ENCODE data around the gene GALNT18. TPM values are rescaled to one million over a fixed set of nuclear protein-coding genes. Genes with fewer than 3 reads are reported as not detected.

Gene GALNT18
- total RNA-seq, 3 donors from 2014 or later (not counting 1 experiment from before 2014, with no cell fraction given), result 0.18 to 0.42 (median 0.38) TPM

DNA sequence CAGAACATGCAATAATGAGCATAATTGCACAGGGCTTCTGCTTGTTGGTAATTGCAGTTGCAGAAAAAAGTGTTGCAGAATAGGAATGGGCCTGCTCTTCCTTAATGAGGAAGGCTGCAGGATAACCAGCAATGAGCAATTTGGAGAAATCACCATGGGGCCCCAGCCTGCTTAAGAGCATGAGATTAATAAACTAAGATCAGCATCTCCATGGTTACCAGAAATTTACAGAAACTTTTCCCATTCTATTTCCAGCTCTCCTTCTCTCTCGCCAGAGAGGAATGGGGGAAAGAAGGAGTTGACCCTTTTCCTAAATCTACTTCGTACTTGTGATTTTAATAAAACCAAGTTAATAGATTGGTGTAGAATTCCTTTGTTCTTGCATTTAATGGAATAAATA is 187.8 kb downstream of the GALNT18 start:
- no peaks in the 10 kb centered on the region for H3K27me3 ChIP-seq (ENCODE audit: control insufficient read depth, insufficient read depth, low read length)
- no peaks in the 10 kb centered on the region for H3K4me1 Mint-ChIP-seq
- intact Hi-C loops (cut with micrococcal nuclease), result no loop called here
- ATAC-seq (no peak), DNase-seq (no peak)
- no peaks in the 10 kb centered on the region for H3K36me3 ChIP-seq (ENCODE audit: control insufficient read depth, insufficient read depth, low read length)
- peaks cover 7 to 15% of the 10 kb centered on the region in 2 donors for H3K27me3 Mint-ChIP-seq (ENCODE audit: low read depth in 2 of 2)
- TF ChIP-seq, protein P1, sequence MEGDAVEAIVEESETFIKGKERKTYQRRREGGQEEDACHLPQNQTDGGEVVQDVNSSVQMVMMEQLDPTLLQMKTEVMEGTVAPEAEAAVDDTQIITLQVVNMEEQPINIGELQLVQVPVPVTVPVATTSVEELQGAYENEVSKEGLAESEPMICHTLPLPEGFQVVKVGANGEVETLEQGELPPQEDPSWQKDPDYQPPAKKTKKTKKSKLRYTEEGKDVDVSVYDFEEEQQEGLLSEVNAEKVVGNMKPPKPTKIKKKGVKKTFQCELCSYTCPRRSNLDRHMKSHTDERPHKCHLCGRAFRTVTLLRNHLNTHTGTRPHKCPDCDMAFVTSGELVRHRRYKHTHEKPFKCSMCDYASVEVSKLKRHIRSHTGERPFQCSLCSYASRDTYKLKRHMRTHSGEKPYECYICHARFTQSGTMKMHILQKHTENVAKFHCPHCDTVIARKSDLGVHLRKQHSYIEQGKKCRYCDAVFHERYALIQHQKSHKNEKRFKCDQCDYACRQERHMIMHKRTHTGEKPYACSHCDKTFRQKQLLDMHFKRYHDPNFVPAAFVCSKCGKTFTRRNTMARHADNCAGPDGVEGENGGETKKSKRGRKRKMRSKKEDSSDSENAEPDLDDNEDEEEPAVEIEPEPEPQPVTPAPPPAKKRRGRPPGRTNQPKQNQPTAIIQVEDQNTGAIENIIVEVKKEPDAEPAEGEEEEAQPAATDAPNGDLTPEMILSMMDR (IDR thresholded peaks at IDR 0.05), result no peak
- H3K4me3 ChIP-seq (ENCODE audit: low read length), result no peak overlapping the region
- no peak overlapping the region for H3K27ac Mint-ChIP-seq
- no CpG with 5 or more reads among the region's 2 CpGs for WGBS (ENCODE audit: insufficient coverage)
- no peak overlapping the region for H3K27ac ChIP-seq (ENCODE audit: low read length)
- no peak overlapping the region for H3K4me3 Mint-ChIP-seq
- H3K36me3 Mint-ChIP-seq, result no peaks in the 10 kb centered on the region
- no peaks in the 10 kb centered on the region for H3K9me3 Mint-ChIP-seq
- no peaks in the 10 kb centered on the region for H3K4me1 ChIP-seq (ENCODE audit: control insufficient read depth, insufficient read depth, low read length)
- H3K9me3 ChIP-seq (ENCODE audit: control insufficient read depth, insufficient read depth, low read length), result no peaks in the 10 kb centered on the region

DNA sequence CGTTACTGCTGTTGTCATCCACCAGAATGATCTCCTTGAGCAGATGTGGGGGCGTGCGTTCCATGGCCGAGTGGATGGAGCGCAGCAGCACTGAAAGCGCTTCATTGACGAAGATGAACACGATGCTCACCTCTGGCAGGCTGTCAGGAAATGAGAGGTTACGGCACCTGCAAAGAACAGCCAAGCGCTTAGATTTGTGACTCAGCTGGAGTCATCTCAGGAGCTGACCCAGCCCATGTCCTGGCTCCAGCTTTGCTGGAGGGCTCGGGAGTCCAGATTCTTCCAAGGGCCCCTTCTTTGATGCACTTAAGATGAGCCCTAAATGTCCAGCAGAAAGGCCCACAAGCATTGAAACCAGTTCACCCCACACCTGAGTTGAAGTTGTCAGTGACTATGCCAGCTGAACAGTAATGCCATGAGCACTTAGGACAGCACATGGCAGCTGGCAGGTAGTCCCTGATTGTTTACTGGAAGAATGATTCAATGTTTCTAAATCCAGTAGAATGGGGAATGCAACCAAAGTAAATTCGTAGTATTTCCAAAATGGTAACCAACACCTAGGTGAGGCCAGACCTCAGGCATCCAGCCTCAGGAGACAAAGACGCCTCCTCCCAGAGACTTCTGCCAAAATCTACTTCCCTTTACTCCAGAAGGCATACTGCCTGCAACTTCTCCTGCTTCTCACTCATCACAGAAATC is 189.0 kb downstream of the GALNT18 start:
- peaks cover 7 to 8% of the 10 kb centered on the region in 2 donors for H3K27me3 Mint-ChIP-seq (ENCODE audit: low read depth in 2 of 2)
- no peaks in the 10 kb centered on the region for H3K4me1 Mint-ChIP-seq
- ATAC-seq, result no peak
- 94% methylated on average over 13 of the region's 13 CpGs for WGBS (ENCODE audit: insufficient coverage)
- Histone ChIP-seq H3K9me3 (ENCODE audit: control insufficient read depth, insufficient read depth, low read length) (no peaks in the 10 kb centered on the region), H3K36me3 (ENCODE audit: control insufficient read depth, insufficient read depth, low read length) (no peaks in the 10 kb centered on the region), H3K4me3 (ENCODE audit: low read length) (no peak overlapping the region), H3K4me1 (ENCODE audit: control insufficient read depth, insufficient read depth, low read length) (no peaks in the 10 kb centered on the region), H3K27ac (ENCODE audit: low read length) (no peak overlapping the region), H3K27me3 (ENCODE audit: control insufficient read depth, insufficient read depth, low read length) (no peaks in the 10 kb centered on the region)
- H3K36me3 Mint-ChIP-seq, result no peaks in the 10 kb centered on the region
- H3K9me3 Mint-ChIP-seq, result no peaks in the 10 kb centered on the region
- no peak overlapping the region for H3K4me3 Mint-ChIP-seq
- TF ChIP-seq, protein P1 (IDR thresholded peaks at IDR 0.05), result no peak
- intact Hi-C loops (cut with micrococcal nuclease), result no loop called here
- no peak for DNase-seq
- H3K27ac Mint-ChIP-seq, result no peak overlapping the region

DNA sequence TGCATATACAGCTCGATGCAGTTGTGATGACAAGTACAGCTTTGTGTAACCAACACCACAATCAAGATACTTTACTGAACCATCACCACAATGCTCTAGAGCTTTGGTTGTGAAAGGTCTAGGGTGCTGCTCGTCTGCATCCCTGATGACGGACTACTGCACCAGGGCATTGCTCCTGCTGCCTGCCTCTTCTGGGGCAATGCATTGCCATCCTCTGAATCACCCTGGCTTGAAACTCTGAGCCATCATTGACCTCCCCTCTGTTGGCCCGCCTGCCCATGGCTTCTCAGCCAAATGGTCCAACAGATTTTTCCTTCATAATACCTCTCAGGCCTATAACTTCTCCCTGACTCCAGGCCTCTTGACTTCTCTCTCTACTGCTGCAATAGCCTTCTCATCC is 191.4 kb downstream of the GALNT18 start:
- Histone ChIP-seq H3K27me3 (ENCODE audit: control insufficient read depth, insufficient read depth, low read length) (no peaks in the 10 kb centered on the region), H3K4me1 (ENCODE audit: control insufficient read depth, insufficient read depth, low read length) (no peaks in the 10 kb centered on the region), H3K36me3 (ENCODE audit: control insufficient read depth, insufficient read depth, low read length) (no peaks in the 10 kb centered on the region), H3K27ac (ENCODE audit: low read length) (no peak overlapping the region), H3K9me3 (ENCODE audit: control insufficient read depth, insufficient read depth, low read length) (no peaks in the 10 kb centered on the region), H3K4me3 (ENCODE audit: low read length) (no peak overlapping the region)
- TF ChIP-seq, protein P1 (IDR thresholded peaks at IDR 0.05), result no peak
- Mint-ChIP-seq H3K36me3 (no peaks in the 10 kb centered on the region), H3K27ac (no peak overlapping the region), H3K9me3 (no peaks in the 10 kb centered on the region), H3K4me1 (no peaks in the 10 kb centered on the region), H3K4me3 (no peak overlapping the region), H3K27me3 (ENCODE audit: low read depth in 2 of 2) (peaks cover 3 to 10% of the 10 kb centered on the region in 2 donors)
- DNase-seq, result no peak
- intact Hi-C loops (cut with micrococcal nuclease), result no loop called here
- WGBS (ENCODE audit: insufficient coverage), result 94% methylated on average over 4 of the region's 4 CpGs
- ATAC-seq, result no peak

DNA sequence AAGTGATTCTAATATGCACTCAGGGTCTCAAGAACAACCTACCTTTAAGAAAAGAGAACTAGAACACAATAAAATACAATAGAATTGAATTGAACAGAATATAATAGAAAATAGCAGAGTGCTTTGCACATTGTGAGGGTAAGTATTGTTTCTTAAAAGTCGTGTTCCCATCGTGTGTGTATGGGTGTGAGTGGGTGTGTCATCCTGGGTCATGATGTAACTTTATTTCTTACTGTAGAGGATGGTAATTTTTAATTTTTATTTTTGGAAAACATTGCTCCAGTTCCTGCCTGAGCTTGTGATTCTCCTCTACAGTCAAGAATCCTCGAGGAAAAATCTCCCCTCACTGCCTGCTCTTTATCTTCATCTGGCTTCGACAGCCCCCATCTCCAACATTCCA is 193.1 kb downstream of the GALNT18 start:
- H3K27me3 ChIP-seq (ENCODE audit: control insufficient read depth, insufficient read depth, low read length), result no peaks in the 10 kb centered on the region
- no peak overlapping the region for H3K27ac ChIP-seq (ENCODE audit: low read length)
- peaks cover 3 to 8% of the 10 kb centered on the region in 2 donors for H3K27me3 Mint-ChIP-seq (ENCODE audit: low read depth in 2 of 2)
- no peaks in the 10 kb centered on the region for H3K9me3 ChIP-seq (ENCODE audit: control insufficient read depth, insufficient read depth, low read length)
- intact Hi-C loops (cut with micrococcal nuclease), result no loop called here
- no peaks in the 10 kb centered on the region for H3K4me1 ChIP-seq (ENCODE audit: control insufficient read depth, insufficient read depth, low read length)
- WGBS (ENCODE audit: insufficient coverage), result 82% methylated on average over 4 of the region's 4 CpGs
- no peaks in the 10 kb centered on the region for H3K9me3 Mint-ChIP-seq
- TF ChIP-seq, protein P1 (IDR thresholded peaks at IDR 0.05), result no peak
- H3K27ac Mint-ChIP-seq, result no peak overlapping the region
- H3K4me3 Mint-ChIP-seq, result no peak overlapping the region
- no peaks in the 10 kb centered on the region for H3K4me1 Mint-ChIP-seq
- ATAC-seq (no peak), DNase-seq (no peak)
- no peaks in the 10 kb centered on the region for H3K36me3 ChIP-seq (ENCODE audit: control insufficient read depth, insufficient read depth, low read length)
- H3K36me3 Mint-ChIP-seq, result no peaks in the 10 kb centered on the region
- no peak overlapping the region for H3K4me3 ChIP-seq (ENCODE audit: low read length)

All from natural killer cell (primary cell).